GM13977 (cell line): Measurements from ENCODE around the gene TAS2R43.

ENCODE experiments used
- DNase-seq: peaks from one replicate; pipeline ENCODE4 v3.0.0; 2012; ENCODE audit warnings: low spot score
- CTCF ChIP-seq: IDR thresholded peaks from 2 replicates; pipeline ENCODE4 v1.5.1; 2012; ENCODE audit warnings: mild to moderate bottlenecking, control low read depth; ENCODE audit not compliant: insufficient read depth; ENCODE audit errors: extremely low read depth, missing control alignments
- in situ Hi-C: fragments of 300-500 bp; cut with MboI; formaldehyde crosslinking; loops from one replicate; pipeline ENCODE4 v1.12.0; 2022; ENCODE audit warnings: low sequenced_read_pairs, low pct_unique_long_range_greater_than_20kb, mixed read lengths, inconsistent platforms; ENCODE audit not compliant: unreplicated experiment

The TAS2R43 gene

GRCh38 chr12:11089246-11089645, 2.9 kb downstream of the TAS2R43 start:
- no peak for TF ChIP-seq CTCF
- DNase-seq: no peak
- in situ Hi-C loops: no loop called here

GRCh38 chr12:11085419-11085818, 6.7 kb downstream of the TAS2R43 start:
- in situ Hi-C loops: no loop called here

GRCh38 chr12:11081987-11082386, 10.1 kb downstream of the TAS2R43 start:
- no peak for TF ChIP-seq CTCF
- in situ Hi-C loops: no loop called here
- no peak for DNase-seq

More at GRCh38 chr12:11085419-11085818, 6.7 kb downstream of the TAS2R43 start:
- peak; percentile 12 for DNase-seq
- TF ChIP-seq CTCF: no peak

- in situ Hi-C loops: no loop called here
- no peak for TF ChIP-seq CTCF
- DNase-seq: no peak
These were observed 13.9 kb downstream of the TAS2R43 start for GRCh38 chr12:11078246-11078645.

- in situ Hi-C loops: no loop called here
- TF ChIP-seq CTCF: no peak
- DNase-seq: no peak
These were observed 16.5 kb downstream of the TAS2R43 start for GRCh38 chr12:11075642-11076041.

- no peak for TF ChIP-seq CTCF
- in situ Hi-C loops: no loop called here
- DNase-seq: no peak
These were observed 20.7 kb downstream of the TAS2R43 start for GRCh38 chr12:11071414-11071813.

- TF ChIP-seq CTCF: no peak
- no peak for DNase-seq
- in situ Hi-C loops: no loop called here
These were observed 21.1 kb downstream of the TAS2R43 start for GRCh38 chr12:11070999-11071398.
